GM19328 (cell line): ENCODE results near the gene SBNO2.

Source experiments
- ATAC-seq: cut with Tn5 transposase; IDR thresholded peaks from one replicate; pipeline ENCODE4 v1.9.1; 2021; ENCODE audit warnings: mild to moderate bottlenecking, moderate library complexity; ENCODE audit not compliant: unreplicated experiment

Gene SBNO2

GRCh38 chr19:1154731-1155351, 19.2 kb downstream of the SBNO2 start:
- ATAC-seq = no peak

GRCh38 chr19:1153891-1154730, 20.0 kb downstream of the SBNO2 start:
- no peak for ATAC-seq

GRCh38 chr19:1151917-1152587, 22.0 kb downstream of the SBNO2 start:
- no peak for ATAC-seq

GRCh38 chr19:1151037-1151724, 22.9 kb downstream of the SBNO2 start:
- ATAC-seq = no peak

GRCh38 chr19:1150333-1151036, 23.6 kb downstream of the SBNO2 start:
- ATAC-seq = no peak

GRCh38 chr19:1149259-1150045, 24.6 kb downstream of the SBNO2 start:
- ATAC-seq = no peak

- ATAC-seq = no peak
These were observed 26.0 kb downstream of the SBNO2 start for GRCh38 chr19:1147934-1148549.

- no peak for ATAC-seq
These were observed 26.9 kb downstream of the SBNO2 start for GRCh38 chr19:1146858-1147780.

GRCh38 chr19:1146412-1146699, 27.7 kb downstream of the SBNO2 start:
- no peak for ATAC-seq

- ATAC-seq = no peak
These were observed 28.2 kb downstream of the SBNO2 start for GRCh38 chr19:1145635-1146411.

GRCh38 chr19:1144741-1145140, 29.3 kb downstream of the SBNO2 start:
- no peak for ATAC-seq

- ATAC-seq = no peak
These were observed 30.2 kb downstream of the SBNO2 start for GRCh38 chr19:1143828-1144399.

GRCh38 chr19:1141944-1142343, 32.1 kb downstream of the SBNO2 start:
- ATAC-seq = no peak

GRCh38 chr19:1140272-1141027, 33.6 kb downstream of the SBNO2 start:
- ATAC-seq = no peak

GRCh38 chr19:1139126-1139525, 34.9 kb downstream of the SBNO2 start:
- no peak for ATAC-seq

GRCh38 chr19:1138121-1138520, 35.9 kb downstream of the SBNO2 start:
- no peak for ATAC-seq
